Measurements from ENCODE around the gene ABCA7.

The ABCA7 gene

DNA sequence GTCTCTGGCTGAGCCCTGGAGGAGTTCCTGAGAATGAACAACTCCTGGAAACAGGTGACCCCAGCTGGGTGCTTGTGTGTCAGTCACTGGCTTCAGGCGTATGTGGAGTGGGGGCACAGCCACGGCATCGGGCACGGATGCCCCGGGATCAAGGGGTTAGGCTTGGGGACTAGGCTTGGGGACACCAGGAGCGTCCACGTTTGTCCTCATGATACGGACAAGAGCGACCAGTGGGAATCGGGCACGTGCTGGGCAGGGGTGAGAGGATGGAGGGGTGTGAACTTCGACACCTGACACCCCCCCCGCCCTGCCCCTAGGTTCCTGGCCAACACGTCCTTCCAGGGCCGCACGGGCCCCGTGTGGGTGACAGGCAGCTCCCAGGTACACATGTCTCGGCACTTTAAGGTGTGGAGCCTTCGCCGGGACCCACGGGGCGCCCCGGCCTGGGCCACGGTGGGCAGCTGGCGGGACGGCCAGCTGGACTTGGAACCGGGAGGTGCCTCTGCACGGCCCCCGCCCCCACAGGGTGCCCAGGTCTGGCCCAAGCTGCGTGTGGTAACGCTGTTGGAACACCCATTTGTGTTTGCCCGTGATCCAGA is 35.6 kb upstream of the ABCA7 start:
- no peak for DNase-seq (ENCODE audit: low read depth)

DNA sequence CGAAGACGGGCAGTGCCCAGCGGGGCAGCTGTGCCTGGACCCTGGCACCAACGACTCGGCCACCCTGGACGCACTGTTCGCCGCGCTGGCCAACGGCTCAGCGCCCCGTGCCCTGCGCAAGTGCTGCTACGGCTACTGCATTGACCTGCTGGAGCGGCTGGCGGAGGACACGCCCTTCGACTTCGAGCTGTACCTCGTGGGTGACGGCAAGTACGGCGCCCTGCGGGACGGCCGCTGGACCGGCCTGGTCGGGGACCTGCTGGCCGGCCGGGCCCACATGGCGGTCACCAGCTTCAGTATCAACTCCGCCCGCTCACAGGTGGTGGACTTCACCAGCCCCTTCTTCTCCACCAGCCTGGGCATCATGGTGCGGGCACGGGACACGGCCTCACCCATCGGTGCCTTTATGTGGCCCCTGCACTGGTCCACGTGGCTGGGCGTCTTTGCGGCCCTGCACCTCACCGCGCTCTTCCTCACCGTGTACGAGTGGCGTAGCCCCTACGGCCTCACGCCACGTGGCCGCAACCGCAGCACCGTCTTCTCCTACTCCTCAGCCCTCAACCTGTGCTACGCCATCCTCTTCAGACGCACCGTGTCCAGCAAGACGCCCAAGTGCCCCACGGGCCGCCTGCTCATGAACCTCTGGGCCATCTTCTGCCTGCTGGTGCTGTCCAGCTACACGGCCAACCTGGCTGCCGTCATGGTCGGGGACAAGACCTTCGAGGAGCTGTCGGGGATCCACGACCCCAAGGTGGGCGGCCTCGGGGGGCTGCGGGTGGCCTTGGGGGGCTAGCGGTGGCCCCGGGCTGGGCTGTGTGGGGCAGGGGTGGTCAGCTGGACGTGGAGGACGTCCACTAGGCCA is 34.9 kb upstream of the ABCA7 start:
- DNase-seq (ENCODE audit: low read depth), result no peak

DNA sequence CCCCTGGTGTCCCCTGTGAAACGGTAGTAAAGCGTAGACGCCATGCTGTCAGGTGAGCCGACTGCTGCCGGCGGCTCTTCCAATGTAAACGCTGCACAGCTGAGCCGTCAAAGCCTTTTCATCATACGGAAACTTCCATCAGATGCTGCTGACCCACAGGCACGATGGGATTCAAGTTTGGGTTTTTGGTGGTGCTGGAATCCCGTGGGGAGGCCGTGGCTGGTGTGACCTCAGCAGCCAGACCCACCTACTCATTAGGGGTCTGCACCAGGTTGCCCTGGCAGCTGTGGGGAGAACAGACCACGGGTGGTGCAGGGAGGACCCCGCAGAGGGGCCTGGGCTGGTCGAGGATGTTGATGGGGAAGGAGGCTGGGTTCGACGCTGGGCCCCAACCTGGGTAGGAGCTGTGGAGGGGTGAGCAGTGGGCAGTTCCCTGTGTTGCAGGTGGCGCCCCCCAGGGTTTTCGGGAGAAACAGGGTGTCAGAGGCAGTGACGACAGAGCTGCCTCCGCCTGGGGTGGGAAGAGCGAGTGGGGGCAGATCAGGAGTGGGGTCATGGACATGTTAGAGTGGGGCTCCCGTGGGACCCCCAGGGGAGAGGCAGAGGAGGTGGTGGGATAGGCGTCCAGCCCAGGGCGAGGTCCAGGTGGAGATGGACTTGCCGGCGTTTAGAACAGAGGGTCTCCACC is 33.1 kb upstream of the ABCA7 start:
- DNase-seq (ENCODE audit: low read depth), result no peak

DNA sequence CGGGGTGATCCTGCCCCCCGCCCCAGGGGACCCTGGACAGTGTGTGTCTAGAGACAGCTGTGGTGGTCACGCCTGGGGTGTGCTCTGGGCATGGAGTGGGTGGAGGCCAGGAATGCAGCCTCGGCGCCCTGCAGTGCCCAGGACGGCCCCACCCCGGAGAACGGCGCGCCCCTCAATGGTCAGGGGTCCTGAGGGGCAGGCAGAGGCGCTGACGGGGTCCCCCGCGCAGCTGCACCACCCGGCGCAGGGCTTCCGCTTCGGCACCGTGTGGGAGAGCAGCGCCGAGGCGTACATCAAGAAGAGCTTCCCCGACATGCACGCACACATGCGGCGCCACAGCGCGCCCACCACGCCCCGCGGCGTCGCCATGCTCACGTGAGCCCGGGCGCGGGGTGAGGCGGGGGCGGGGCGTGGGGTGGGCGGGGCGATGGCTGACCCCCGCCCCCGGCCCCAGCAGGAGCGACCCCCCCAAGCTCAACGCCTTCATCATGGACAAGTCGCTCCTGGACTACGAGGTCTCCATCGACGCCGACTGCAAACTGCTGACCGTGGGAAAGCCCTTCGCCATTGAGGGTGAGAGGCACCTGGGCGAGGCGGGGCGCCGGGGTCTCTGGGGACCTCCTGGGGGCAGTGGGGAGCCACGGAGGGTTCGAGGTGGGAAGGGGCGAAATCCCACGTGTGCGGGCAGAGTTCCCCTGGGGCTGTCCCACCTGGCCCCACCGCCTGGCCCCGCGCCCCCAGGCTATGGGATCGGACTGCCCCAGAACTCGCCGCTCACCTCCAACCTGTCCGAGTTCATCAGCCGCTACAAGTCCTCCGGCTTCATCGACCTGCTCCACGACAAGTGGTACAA is 32.3 kb upstream of the ABCA7 start:
- DNase-seq (ENCODE audit: low read depth), result no peak

DNA sequence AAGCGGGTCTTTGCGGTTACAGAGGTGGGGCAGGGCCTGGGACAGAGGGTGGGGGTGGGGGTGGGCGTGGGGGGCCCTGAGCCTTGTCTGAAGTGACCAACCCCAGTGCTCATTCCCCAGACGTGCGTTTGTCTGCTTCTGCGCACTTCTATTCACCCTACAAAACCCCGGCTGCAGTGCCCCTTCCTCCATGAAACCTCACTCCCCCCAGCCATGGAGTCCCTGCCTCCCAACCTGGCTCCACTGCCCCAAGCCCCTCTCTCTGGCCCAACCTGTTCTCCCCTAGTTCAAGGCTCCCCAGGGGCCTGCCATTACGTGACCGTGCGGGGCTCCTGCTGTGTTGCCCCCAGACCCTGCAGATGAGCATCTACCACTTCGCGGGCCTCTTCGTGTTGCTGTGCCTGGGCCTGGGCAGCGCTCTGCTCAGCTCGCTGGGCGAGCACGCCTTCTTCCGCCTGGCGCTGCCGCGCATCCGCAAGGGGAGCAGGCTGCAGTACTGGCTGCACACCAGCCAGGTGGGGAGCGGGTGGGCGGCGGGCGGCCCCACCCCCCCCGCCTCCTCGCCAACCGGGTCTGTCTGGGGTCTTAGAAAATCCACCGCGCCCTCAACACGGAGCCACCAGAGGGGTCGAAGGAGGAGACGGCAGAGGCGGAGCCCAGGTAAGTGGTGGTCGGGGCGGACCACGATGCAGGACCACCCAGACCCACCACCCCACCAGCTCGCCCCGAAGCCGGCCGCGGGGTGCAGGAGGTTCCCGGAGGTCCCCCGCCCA is 31.5 kb upstream of the ABCA7 start:
- DNase-seq (ENCODE audit: low read depth), result no peak

DNA sequence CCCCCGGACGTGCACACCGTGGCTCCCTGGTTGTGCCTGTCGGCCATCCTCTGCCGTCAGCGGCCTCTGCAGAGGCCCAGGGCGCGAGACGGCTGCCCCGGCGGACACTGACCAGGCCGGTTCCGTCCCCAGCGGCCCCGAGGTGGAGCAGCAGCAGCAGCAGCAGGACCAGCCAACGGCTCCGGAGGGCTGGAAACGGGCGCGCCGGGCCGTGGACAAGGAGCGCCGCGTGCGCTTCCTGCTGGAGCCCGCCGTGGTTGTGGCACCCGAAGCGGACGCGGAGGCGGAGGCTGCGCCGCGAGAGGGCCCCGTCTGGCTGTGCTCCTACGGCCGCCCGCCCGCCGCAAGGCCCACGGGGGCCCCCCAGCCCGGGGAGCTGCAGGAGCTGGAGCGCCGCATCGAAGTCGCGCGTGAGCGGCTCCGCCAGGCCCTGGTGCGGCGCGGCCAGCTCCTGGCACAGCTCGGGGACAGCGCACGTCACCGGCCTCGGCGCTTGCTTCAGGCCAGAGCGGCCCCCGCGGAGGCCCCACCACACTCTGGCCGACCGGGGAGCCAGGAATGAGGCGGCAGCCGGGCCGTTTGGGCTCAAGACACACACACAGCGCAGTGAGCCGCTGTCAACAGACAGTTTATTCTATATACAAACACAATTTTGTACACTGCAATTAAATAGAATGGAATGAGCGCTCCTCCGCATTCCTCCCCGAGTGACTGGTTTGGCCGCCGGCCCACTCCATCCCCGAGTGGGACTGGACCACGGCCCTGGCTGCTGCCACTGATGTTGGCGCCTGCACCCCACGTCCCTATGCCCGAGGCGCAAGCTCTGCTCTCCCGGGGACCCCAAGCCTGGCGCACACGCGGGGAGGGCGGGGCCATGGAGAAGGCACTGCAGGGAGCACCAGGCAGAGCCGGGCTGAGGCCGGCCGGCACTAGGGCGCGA is 30.6 kb upstream of the ABCA7 start:
- no peak for DNase-seq (ENCODE audit: low read depth)

DNA sequence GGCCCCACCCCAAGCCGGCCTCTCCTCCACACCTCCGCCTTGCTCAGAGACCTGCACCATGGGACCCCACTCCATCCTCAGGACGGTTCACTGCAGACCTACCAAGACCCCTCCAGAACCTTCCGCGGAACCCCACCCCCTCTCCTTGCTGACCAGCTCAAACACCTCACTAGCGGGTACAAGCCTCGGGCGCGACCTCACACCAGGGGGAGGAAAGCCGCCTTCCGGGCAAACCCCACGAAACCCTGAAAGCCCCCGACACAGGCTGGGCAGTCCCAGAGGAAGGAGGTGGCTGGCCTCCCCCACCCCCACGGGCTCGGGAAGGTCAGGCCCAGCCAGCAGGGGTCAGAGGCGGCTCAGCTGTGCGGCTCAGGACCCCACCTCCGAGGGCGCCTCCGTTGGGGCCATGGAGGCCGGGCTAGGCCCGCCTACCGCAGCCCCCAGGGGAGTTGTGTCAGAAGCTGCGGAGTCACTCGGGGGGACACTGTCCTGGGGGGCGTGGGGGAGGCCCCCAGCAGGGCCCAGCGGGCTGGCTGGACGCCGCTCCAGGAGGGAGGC is 29.8 kb upstream of the ABCA7 start:
- DNase-seq (ENCODE audit: low read depth), result no peak

DNA sequence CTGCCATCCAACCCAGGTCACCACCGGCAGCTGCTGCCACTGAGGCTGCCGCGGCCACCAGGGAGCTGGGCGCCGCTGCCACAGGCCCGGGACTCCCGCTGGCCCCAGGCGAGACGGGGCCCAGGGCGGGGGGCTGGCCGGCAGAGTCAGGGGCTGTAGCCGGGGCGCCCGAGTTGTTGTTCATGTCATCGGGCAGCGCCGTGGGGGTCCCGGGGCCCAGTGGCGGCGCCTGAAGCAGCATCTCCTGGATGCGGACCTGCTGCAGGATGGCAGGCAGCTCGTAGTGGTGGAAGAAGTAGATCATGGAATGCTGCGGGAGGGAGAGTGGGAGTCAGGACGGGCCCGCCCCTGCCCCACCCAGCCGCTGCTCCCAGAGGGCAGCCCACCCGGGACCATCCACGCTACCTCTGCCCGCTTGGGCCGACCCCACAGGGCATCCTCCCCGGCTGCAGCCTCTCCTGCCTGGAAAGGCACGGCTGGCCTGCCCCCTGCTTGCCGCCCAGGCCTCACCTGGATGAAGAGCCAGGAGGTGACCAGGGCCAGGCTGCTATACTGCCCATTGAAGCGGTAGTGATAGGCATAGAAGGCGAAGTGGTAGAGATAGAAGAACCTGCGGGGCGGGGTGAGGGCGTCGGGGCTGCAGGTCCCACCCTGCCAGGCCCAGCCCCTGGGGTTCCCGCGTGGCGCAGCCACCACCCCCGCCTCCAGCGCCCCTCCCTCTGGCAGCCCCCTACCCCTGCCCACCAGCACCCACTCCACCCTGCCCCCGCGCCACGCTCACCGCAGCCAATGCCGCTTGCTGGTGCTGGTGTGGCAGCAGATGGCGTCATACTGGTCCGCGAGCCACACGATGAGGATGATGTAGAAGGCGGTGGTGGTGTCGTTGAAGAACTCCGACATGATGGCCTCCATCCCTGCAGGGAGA is 29.1 kb upstream of the ABCA7 start:
- DNase-seq (ENCODE audit: low read depth), result no peak

DNA sequence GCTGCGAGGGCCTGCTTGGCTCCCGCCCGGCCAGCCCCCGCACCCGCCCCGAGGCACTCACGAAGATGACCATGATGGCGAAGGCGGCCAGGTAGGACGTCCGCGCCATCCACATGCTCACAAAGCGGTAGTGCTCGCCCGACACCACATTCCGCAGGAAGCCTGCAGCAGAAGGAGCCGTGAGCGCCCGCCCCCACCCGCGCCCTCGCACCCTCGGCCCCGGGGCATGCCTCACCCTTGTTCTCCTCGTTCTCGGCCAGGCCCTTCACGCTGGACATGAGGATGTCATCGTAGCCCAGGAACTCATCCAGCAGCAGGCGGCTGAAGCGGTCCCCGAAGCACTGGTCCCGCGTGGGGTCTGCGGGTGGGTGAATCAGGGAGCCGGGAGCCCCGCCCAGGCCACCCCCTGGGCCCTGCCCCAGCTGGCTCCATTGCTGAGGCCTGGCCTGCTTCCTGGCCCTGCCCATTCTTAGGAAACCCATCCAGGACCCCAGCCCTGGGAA is 28.0 kb upstream of the ABCA7 start:
- no peak for DNase-seq (ENCODE audit: low read depth)

DNA sequence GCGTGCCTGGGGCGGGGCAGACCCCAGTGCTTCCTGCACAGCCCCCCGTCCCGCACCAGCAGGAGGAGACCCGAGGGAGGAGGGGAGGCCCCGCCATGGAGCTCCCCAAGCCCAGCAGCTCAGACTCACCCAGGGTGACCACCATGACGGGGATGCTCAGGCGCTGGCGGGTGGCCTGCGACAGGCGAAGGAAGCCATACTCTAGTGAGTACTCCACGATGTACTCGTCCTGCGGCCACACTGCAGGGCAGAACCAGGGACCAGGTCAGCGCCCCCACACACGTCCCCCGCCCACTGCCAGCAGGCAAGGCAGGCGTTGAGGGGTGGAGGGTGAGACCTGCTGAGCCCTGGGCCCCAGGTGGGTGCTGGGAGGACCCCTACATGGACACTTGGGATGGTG is 27.6 kb upstream of the ABCA7 start:
- DNase-seq (ENCODE audit: low read depth), result no peak

DNA sequence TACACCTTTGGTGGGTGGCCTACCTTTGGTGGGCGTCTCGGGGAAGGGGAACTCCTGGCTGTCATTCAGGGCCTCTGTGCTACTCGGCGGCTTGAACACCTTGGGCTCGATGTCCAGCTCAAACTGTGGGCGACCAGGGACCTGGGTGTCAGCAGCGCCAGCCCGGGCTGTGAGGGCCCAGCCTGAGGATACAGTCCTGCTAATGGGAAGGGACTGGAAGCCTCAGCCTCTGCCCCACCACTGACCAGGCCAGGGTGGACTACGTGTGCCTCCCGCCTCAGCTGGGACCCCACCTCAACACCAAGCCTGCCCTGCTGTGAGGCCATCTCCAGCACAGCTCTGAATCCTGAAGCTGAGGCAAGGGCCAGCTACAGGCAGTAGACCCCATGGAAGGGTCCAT is 26.7 kb upstream of the ABCA7 start:
- no peak for DNase-seq (ENCODE audit: low read depth)

DNA sequence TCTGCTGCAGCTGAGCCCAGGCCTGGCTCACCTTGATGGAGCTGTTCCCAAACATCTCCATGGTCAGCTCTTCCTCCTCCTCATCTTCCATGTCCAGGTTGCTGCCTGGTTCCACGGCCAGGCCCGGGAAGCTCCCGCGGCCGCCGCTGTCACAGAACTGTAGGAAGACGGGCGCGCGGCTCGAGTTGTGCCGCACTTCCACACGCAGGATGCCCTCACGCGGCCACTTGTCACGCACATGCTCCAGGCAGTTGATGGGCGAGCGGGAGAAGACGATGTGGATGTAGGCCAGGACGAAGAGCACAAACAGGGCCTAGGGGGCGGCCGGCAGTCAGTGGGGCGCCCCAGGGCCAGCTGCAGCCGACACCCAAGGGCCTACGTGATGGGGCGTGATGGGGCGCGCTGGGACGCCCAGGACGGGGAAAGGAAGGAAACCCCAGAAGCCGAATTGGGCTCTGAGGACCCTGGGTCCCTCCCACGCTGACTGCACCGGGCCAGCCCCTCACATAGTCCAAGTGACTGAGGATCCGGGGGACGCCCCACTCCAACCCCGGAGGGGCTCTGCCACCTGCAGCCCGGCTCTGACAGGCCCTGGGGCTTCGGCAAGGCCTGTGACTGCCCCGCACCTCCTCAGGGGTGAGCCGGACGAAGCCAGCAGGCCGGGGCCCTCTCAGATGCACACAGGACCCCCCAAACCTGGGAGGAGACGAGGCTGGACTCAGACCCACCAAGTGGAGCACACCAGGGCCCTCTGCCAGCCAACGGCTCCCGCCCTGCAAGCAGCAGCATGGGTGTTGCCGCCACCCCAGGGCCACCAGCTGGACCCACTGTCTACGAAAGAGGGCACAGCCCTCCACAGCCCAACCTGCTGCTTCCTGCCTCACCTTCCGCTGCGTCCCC is 25.5 kb upstream of the ABCA7 start:
- no peak for DNase-seq (ENCODE audit: low read depth)

DNA sequence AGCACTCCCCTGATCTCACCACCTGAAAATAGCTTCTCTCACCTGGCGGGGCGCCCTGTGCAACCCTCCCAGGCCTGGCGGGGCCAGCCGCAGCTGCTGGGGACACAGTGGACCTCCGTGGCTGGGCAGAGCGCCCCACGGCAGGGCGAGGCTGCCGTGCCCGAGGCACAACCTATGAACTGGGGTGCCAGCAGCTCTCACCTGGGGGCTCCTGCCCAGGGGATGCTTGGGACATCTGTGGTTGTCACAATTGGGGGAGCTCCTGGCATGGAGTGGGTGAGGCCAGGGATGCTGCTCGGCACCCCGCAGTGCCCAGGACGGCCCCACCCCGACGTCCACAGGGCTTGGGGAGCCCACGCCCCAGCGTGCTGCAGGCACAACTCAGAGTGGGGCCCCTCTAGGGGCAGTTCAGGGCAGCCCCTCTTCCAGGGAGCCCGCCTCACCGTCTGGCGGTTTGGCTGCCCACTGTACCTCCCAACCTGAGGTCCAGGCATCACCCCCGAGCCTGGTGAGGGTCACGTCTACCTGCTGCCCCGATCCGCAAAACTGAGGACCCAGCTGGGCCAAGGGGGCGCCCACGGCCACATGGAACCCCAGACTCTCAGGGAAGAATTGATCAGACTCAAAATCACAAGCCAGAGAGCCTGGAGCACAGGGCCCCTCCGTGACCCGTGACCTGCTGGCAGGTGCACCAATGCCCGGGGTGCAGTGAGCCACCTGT is 24.7 kb upstream of the ABCA7 start:
- DNase-seq (ENCODE audit: low read depth), result no peak

DNA sequence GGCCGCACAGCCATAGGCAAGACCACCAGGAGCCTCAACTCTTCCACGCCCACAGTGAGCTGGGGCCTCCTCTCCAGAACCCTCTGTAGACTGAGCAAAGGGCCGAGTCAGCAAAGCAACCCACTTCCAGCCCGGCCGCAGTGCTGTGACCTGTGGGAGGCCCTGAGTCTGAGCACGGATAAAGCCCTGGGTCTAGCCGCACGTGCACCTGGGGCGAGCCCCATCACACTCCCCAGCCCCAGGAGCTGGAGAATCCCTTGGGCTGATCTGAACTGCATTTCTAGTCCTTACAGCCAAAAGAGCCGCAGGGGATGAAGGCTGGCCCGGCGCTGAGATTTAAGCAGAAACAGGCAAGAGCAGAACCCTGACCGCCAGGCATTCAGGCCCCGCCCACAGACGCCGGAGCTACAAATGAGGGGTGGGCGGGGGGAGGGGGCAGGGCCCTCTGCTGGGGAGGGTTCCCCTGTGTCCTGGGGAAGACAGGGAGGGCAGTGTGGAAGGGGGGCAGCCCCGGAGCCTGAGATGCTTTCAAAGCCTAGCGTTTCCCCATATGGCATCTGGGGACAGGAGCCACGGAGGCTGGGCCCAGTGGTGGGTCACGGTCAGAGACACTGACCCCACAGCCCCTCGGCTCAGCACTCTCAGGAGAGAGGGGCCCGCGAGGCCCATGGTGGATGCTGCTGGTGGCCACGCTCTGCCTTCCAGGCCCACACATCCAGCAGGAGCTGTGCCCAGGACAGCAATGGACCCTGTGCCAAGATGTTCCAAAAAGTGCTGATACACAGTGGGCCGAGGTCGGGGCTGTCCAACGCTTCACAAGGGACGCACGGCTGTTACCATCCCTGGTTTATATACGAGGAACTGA is 23.9 kb upstream of the ABCA7 start:
- no peak for DNase-seq (ENCODE audit: low read depth)

DNA sequence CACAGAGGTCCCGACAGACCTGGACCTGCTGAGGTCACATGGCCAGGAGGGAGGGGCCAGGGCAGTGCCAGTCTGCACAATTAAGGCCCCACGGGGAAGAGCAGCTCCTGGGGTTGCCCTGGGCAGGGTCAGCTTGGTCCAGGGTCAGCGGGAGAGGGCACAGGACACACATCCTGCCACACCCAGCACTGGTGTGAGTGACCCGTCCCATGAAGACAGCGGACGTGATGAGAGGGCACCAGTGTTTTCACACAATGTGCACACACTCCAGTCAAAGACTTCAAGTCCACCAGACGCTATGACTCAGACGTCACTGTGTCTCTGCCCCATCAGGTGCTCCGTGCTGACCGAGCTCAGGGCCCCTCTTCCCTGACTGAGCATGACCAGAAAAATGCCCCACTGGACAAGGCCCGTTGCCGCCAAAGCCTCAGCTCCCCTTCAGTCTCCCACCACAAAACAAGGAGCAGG is 23.2 kb upstream of the ABCA7 start:
- DNase-seq (ENCODE audit: low read depth), result no peak

Data from fibroblast of the conjunctiva (primary cell).